GM19099 (cell line): ENCODE measurements around the gene MTMR6.

ENCODE experiments used
- POLR2A ChIP-seq: IDR thresholded peaks from 3 replicates; pipeline ENCODE4 v1.6.1; 2011; ENCODE audit warnings: low read depth; ENCODE audit not compliant: insufficient read length; ENCODE audit errors: extremely low read depth

Gene MTMR6

GRCh38 chr13:25213715-25214114 is 73.6 kb downstream of the MTMR6 start:
- TF ChIP-seq POLR2A: no peak

- no peak for TF ChIP-seq POLR2A
Observed at GRCh38 chr13:25210842-25211569, 76.3 kb downstream of the MTMR6 start.

- TF ChIP-seq POLR2A: no peak
Observed at GRCh38 chr13:25207291-25207810, 79.9 kb downstream of the MTMR6 start.

- TF ChIP-seq POLR2A: no peak
Observed at GRCh38 chr13:25204863-25205262, 82.4 kb downstream of the MTMR6 start.

- TF ChIP-seq POLR2A: no peak
Observed at GRCh38 chr13:25203127-25203740, 84.1 kb downstream of the MTMR6 start.

GRCh38 chr13:25200783-25201182 is 86.5 kb downstream of the MTMR6 start:
- TF ChIP-seq POLR2A: no peak

GRCh38 chr13:25198647-25199046 is 88.6 kb downstream of the MTMR6 start:
- TF ChIP-seq POLR2A: no peak

- no peak for TF ChIP-seq POLR2A
Observed at GRCh38 chr13:25196971-25197370, 90.3 kb downstream of the MTMR6 start.
